ENCODE results near the gene RAB14.
"Not testable (repeated sequence)": the region's sequence is repeated elsewhere in the genome, so short reads cannot be mapped to it uniquely, and the experiment has no call there.

Gene RAB14

GRCh38 chr9:121153642-121154041 is 48.0 kb downstream of the RAB14 start:
- DNase-seq, result no peak

- DNase-seq, result no peak
Observed at GRCh38 chr9:121150188-121150587, 51.5 kb downstream of the RAB14 start.

- DNase-seq, result no peak
Observed at GRCh38 chr9:121144482-121144881, 57.2 kb downstream of the RAB14 start.

GRCh38 chr9:121143771-121144170 is 57.9 kb downstream of the RAB14 start:
- no peak for DNase-seq

- no peak for DNase-seq
Observed at GRCh38 chr9:121141706-121142105, 60.0 kb downstream of the RAB14 start.

GRCh38 chr9:121141306-121141705 is 60.4 kb downstream of the RAB14 start:
- no peak for DNase-seq

GRCh38 chr9:121140162-121140561 is 61.5 kb downstream of the RAB14 start:
- no peak for DNase-seq

- DNase-seq, result no peak
Observed at GRCh38 chr9:121138973-121139372, 62.7 kb downstream of the RAB14 start.

- no peak for DNase-seq
Observed at GRCh38 chr9:121138561-121138960, 63.1 kb downstream of the RAB14 start.

GRCh38 chr9:121135642-121136041 is 66.0 kb downstream of the RAB14 start:
- no peak for DNase-seq

GRCh38 chr9:121133104-121133816 is 68.4 kb downstream of the RAB14 start:
- no peak for DNase-seq

GRCh38 chr9:121129384-121129783 is 72.3 kb downstream of the RAB14 start:
- not testable (repeated sequence) for DNase-seq
